ENCODE results near the gene PIGP.
"Not testable (repeated sequence)": the region's sequence is repeated elsewhere in the genome, so short reads cannot be mapped to it uniquely, and the experiment has no call there.

The PIGP gene

DNA sequence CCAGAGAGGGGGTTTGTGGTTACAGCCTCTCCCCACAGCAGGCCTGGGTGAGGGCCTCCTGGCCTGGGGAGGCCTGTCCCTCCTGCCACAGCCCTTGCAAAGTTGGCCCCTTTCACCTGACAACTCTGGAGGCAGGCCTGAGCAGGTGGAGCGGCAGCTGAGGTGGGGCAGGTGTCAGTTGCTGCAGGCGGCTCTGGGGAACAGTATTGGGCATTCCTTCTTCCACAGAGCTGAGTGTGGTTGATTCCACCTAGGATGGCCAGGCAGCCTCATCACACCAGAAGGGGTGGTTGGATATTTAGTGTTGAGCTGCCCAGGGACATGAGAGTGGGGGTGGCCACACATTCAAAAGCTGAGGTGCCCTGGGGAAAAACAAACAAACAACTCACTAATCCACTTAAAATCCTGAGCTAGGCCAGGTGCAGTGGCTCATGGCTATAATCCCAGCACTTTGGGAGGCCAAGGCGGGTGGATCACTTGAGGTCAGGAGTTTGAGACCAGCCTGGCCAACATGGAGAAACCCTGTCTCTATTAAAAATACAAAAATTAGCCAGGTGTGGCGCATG, 31.1 kb downstream of the PIGP start:
- DNase-seq: peak; percentile 12 to 32

DNA sequence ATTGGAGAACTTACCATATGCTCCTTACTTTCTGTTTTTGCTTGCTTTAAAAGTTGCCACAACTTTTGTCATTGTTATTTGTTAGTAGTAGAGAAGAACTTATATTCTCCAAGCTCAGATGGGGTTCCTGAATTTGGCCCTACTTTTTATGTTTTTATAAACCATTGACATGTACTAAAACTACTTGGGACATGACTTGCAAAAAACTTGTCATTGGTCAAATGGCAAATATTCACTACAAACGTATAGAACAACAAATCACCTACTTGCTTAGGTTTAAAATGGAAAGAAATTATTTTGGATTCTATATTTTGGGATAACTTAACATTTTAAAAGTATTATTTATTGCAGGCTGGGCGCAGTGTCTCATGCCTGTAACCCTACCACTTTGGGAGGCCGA, 32.7 kb downstream of the PIGP start:
- no peak for DNase-seq

DNA sequence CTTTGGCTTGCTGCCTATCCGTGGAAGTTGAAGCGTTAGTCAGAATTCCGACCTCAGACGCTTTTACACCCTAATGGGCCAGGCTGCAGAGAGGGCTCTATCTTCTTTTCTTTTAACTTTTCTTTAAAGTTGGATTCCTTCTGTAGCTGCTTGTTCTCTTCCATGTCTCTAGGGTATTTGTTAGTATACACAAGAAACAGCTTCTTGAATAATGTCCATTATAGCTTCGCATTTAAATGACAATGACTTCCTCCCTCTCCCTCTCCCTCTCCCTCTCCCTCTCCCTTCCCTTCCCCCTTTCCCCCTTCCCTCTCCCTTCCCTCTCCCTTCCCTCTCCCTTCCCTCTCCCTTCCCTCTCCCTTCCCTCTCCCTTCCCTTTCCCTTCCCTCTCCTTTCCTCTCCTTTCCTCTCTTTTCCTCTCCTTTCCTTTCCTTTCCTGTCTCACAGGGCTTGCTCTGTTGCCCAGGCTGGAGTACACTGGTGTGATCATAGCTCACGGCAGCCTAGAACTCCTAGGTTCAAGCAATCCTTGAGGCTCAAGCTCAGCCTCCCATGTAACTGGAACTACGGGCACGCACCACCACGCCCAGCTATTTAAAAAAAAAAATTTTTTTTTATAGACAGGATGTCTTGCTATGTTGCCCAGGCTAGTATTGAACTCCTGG, 33.3 kb downstream of the PIGP start:
- no peak for DNase-seq

DNA sequence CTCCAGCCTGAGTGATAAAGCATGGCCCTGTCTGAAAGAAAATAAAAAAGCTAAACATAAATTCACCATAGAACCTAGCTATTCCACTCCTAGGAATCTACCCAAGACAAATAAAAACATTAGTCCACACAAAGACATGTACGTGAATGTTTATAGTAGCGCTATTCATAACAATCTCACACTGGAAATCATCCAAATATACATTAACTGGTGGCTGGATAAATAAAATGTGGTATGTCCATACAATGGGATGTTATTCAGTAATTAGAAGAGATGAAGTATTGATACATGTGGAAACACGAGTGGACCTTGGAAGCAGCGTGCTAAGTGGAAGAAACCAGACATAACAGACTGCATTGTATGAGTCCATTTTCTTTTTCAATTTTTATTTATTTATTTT, 36.7 kb downstream of the PIGP start:
- no peak for DNase-seq

DNA sequence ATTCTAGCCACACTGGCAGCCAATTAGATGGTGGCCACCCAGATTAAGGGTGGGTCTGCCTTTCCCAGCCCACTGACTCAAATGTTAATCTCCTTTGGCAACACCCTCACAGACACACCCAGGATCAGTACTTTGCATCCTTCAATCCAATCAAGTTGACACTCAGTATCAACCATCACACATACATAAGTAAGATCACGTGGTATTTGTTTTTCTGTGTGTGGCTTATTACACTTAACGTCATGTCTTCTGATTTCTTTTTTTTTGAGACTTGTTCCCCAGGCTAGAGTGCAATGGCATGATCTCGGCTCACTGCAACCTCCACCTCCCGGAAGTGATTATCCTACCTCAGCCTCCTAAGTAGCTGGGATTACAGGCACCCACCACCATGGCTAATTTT, 38.5 kb downstream of the PIGP start:
- DNase-seq: not testable (repeated sequence)

DNA sequence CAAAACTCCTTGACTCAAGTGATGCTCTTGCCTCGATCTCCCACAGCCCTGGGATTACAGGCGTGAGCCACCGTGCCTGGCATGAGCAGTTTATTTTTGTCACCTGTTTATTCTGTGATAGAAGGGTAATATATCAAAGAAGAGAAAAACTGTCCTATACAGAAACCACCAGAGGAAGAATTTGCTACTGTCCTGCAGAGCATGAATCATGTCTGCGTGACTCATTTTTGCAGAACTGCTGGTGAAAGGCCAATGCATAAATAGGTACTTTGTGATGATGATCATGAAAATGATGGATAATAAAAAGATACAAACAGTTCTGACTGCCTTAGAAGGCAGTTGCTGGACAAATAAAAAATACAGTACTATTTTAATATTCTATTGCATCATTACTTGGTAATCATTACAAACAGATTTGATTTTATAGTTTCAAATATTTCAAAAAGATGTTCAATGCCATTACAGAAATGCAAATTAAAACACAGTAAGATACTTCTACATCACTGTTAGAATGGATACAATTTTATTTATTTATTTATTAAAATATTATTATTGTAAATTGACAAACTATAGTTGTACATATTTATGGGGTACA, 39.9 kb downstream of the PIGP start:
- DNase-seq: no peak

DNA sequence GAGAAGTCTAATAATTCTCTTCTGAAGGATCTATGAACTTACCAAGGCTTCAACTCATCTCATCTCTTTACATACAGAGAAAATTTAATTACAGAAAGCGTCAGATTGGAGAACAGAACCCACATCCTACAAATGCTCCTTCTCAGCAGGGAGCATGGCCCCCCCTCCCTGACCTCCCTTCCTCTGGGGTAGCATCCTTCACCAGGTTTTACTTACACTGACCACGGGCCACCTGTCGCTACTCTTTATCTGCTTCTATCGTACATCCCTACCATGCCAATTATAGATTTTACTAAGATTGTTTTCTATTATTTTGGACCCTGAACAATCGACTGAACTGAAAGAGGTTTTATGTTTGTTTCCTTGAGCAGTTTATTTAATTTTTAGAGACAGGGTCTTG, 40.6 kb downstream of the PIGP start:
- no peak for DNase-seq

DNA sequence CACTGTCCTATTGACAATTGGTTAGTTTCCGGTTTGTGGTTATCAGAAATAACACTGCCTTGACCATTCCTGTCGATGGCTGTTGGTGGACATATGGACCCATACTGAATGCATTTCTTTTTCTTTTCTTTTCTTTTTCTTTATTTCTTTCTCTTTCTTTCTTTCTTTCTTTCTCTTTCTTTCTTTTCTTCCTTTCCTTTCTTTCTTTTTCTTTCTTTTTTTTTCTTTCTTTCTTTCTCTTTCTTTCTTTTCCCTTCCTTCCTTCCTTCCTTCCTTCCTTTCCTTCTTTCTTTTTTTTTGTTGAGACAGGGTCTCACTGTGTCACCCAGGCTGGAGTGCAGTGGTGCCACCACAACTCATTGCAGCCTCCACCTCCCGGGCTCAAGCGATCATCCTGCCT, 42.0 kb downstream of the PIGP start:
- no peak for DNase-seq

DNA sequence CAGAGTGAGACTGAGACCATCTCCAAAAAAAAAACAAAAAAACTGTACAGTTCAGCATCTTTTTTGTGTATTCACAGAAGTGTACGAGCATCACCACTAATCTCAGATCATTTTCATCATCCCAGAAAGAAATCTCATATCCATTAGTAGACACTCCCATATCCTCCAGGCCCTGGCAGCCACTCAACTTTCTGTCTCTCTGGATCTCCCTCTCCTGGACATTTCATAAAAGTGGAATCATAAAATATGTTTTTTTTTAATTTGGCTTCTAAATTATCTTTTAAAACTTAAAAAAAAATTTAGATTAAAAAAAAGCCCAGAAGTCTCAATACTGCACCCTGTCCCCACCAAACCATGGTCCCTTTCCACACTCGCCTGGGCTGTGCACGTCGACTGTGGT, 44.3 kb downstream of the PIGP start:
- no peak for DNase-seq

DNA sequence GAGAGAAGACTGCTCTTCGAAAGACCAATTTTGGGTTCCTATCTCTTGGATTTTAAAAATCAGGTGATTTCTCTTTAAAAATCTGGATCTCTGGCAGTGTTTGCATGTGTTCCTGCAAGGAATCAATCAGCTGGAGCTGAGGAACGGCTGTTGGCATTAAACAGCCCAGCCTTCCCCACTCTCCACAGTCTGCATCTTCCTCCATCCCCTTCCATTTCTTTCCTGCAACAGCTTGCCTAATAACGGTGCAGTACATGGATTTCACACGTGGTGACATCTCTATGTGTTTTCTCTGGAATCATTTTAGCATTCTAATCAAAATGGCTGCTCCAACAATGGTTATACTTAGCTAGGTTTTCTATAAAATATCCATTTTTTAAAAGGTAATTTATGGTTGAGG, 46.4 kb downstream of the PIGP start:
- no peak for DNase-seq

DNA sequence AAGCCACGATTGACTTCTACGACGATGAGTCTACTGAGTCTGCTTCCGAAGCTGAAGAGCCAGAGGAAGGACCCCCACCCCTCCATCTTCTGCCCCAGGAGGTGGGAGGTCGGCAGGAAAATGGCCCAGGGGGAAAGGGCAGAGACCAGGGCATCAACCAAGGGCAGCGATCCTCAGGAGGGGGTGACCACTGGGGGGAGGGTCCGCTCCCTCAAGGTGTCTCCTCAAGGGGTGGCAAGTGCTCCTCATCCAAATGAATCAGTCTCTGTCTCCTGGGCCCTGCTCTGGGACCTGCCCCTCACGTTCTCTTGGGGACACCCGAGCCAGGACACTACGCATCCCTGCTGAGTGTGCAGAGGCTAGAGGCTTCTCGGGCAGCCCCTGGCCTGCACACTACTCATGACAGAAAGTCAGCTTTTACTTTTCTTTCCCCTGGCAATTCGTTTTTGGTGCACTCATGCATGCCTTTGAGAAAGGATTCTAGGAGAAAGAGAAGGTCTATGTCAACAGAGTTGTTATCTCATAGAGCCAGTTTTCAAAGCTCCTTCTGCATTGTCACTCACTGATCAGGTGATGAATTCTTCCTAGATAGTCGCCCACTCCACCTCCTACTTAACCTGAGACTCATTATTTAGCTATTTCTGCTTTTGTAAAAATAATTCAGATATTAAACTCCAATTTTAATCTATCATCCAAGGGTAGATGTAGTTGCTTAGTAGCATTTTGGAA, 54.8 kb downstream of the PIGP start:
- no peak for DNase-seq
